ENCODE data around the gene MDM2.

DNA sequence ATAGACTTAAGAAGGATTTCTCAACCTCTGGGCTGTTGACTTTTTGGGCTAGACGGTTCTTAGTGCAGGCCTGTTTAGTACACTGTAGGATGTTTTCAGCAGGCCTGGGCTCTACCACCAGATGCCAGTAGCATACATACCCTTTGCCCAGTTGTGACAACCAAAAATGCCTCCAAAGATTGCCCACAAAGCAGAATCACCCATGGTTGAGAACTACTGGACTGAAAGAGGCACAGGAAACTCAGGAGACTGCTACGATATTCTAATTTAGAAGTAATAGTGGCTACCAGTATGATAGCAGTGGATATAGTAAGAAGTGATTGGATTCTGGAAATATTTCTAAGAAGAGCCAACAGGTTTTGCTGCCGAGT is 46.5 kb upstream of the MDM2 start:
- no peak for TF ChIP-seq EZH2phosphoT487 (IDR thresholded peaks at IDR 0.05; ENCODE audit: insufficient read depth, low read depth)
- TF ChIP-seq EZH2 (IDR thresholded peaks at IDR 0.05; ENCODE audit: insufficient read depth, poor library complexity, severe bottlenecking) = no peak
